ENCODE measurements around the gene SLC8A3. TPM values are rescaled to one million over a fixed set of nuclear protein-coding genes. Genes with fewer than 3 reads are reported as not detected.

The SLC8A3 gene
- total RNA-seq, 1 donor, result under 0.01 TPM

GRCh38 chr14:70067810-70068209, 120.9 kb downstream of the SLC8A3 start:
- H3K36me3 ChIP-seq (ENCODE audit: insufficient read depth, low read length), result no peaks in the 10 kb centered on the region
- TF ChIP-seq, protein P1, sequence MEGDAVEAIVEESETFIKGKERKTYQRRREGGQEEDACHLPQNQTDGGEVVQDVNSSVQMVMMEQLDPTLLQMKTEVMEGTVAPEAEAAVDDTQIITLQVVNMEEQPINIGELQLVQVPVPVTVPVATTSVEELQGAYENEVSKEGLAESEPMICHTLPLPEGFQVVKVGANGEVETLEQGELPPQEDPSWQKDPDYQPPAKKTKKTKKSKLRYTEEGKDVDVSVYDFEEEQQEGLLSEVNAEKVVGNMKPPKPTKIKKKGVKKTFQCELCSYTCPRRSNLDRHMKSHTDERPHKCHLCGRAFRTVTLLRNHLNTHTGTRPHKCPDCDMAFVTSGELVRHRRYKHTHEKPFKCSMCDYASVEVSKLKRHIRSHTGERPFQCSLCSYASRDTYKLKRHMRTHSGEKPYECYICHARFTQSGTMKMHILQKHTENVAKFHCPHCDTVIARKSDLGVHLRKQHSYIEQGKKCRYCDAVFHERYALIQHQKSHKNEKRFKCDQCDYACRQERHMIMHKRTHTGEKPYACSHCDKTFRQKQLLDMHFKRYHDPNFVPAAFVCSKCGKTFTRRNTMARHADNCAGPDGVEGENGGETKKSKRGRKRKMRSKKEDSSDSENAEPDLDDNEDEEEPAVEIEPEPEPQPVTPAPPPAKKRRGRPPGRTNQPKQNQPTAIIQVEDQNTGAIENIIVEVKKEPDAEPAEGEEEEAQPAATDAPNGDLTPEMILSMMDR (IDR thresholded peaks at IDR 0.05; ENCODE audit: extremely low read depth, low read depth, low read length), result no peak
- H2AFZ ChIP-seq (ENCODE audit: low read length), result no peak overlapping the region

DNA sequence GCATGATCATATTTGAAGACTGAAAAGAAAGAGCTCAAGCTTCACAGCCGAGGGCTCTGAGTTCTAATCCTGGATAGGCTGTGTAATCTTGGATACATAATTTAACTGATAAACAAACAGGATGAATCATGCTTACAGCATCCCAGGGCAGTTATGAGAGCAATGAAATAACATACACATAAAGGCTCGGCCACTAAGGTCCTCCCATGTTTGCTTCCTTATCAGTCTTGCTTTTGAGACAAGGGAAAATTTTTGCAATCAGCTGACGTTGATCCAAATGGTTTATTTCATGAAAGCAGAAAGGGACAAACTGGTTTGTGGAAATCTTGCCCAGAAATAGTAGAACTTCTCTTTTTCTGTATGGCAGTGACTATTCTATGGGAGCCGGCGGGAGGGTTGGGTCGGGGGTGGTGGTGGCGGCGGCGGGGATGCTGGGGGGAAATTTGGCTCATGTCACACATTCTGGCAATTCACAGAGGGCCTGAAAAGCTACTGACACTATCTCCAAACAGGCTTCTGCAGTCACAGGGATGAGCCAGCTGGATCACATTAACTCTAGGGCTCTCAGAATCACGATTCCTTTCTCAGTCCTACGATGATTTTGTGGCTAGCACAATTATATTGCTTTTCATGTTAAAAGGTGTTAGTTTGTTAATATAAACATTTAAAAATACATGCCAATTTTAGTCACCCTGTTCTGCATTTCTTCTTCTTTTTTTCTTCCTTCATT, 124.5 kb downstream of the SLC8A3 start:
- H4K20me1 ChIP-seq (ENCODE audit: insufficient read depth, low read length), result no peaks in the 10 kb centered on the region
- no peaks in the 10 kb centered on the region for H3K79me2 ChIP-seq (ENCODE audit: insufficient read depth, low read length)
- H3K36me3 ChIP-seq (ENCODE audit: insufficient read depth, low read length), result no peaks in the 10 kb centered on the region
- H3K4me2 ChIP-seq (ENCODE audit: insufficient read depth, low read length), result no peak overlapping the region
- peaks cover 4% of the 10 kb centered on the region for H3K27me3 ChIP-seq (ENCODE audit: insufficient read depth, low read length)
- H3K9me3 ChIP-seq (ENCODE audit: low read depth, low read length), result no peaks in the 10 kb centered on the region
- H2AFZ ChIP-seq (ENCODE audit: low read length), result no peak overlapping the region
- no peak for DNase-seq (ENCODE audit: insufficient read length, low spot score, missing footprints)
- TF ChIP-seq, protein P1 (IDR thresholded peaks at IDR 0.05; ENCODE audit: extremely low read depth, low read depth, low read length), result no peak
- no peak overlapping the region for H3K4me3 ChIP-seq (ENCODE audit: insufficient read depth, low read length)
- no peak overlapping the region for H3K27ac ChIP-seq (ENCODE audit: low read depth, low read length)
- no peaks in the 10 kb centered on the region for H3K4me1 ChIP-seq (ENCODE audit: insufficient read depth, low read length)

More at GRCh38 chr14:70067810-70068209, 120.9 kb downstream of the SLC8A3 start:
- Histone ChIP-seq H3K79me2 (ENCODE audit: insufficient read depth, low read length) (no peaks in the 10 kb centered on the region), H4K20me1 (ENCODE audit: insufficient read depth, low read length) (no peaks in the 10 kb centered on the region), H3K4me3 (ENCODE audit: insufficient read depth, low read length) (no peak overlapping the region), H3K4me1 (ENCODE audit: insufficient read depth, low read length) (no peaks in the 10 kb centered on the region), H3K27ac (ENCODE audit: low read depth, low read length) (no peak overlapping the region), H3K4me2 (ENCODE audit: insufficient read depth, low read length) (no peak overlapping the region), H3K9me3 (ENCODE audit: low read depth, low read length) (no peaks in the 10 kb centered on the region), H3K27me3 (ENCODE audit: insufficient read depth, low read length) (peaks cover 9% of the 10 kb centered on the region)
- no peak for DNase-seq (ENCODE audit: insufficient read length, low spot score, missing footprints)

DNA sequence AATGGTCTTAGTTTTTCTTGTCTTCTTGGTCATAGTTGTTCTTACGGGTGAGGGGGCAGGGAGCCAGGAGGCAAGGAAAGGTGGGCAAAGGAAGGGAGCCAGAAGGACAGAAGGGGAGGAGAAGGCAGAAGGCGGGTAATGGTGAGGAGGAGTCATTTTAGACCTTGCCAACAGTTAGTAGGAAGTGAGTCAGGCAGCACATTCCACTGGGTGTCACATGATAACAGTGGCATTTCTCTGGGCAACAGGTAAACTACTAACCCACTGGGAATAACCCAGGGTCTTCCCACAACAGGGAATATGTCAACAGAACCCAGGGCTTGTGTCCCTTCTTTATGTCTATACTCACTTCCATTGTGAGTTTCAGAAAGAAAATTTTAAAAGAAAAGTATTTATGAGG, 127.6 kb downstream of the SLC8A3 start:
- H3K4me2 ChIP-seq (ENCODE audit: insufficient read depth, low read length), result no peak overlapping the region
- no peaks in the 10 kb centered on the region for H3K9me3 ChIP-seq (ENCODE audit: low read depth, low read length)
- no peak overlapping the region for H3K4me3 ChIP-seq (ENCODE audit: insufficient read depth, low read length)
- no peak overlapping the region for H3K27ac ChIP-seq (ENCODE audit: low read depth, low read length)
- no peak for DNase-seq (ENCODE audit: insufficient read length, low spot score, missing footprints)
- no peak overlapping the region for H2AFZ ChIP-seq (ENCODE audit: low read length)
- no peaks in the 10 kb centered on the region for H3K4me1 ChIP-seq (ENCODE audit: insufficient read depth, low read length)
- peaks cover 4% of the 10 kb centered on the region for H3K27me3 ChIP-seq (ENCODE audit: insufficient read depth, low read length)
- no peaks in the 10 kb centered on the region for H3K79me2 ChIP-seq (ENCODE audit: insufficient read depth, low read length)
- no peaks in the 10 kb centered on the region for H4K20me1 ChIP-seq (ENCODE audit: insufficient read depth, low read length)
- TF ChIP-seq, protein P1 (IDR thresholded peaks at IDR 0.05; ENCODE audit: extremely low read depth, low read depth, low read length), result no peak
- H3K36me3 ChIP-seq (ENCODE audit: insufficient read depth, low read length), result no peaks in the 10 kb centered on the region

DNA sequence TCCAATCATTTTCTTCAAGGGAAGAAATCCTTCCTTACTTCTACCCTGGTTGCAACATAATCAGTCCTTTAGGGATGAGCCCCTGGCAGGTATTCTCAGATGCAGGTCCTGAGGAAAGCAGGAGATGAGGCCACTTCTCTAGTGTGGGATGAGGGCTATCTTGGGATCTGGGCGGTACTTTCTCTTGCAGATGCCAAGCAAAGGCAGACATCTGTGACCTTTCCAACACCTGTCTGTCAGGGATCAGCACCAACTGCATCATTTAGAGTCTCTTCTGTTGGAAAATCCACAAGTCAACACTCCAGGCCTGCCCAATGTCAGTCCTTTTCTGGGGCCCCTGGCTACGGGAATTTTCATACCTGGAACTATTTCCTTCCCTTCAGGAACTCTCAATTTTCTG, 129.2 kb downstream of the SLC8A3 start:
- H2AFZ ChIP-seq (ENCODE audit: low read length), result no peak overlapping the region
- no peaks in the 10 kb centered on the region for H3K4me1 ChIP-seq (ENCODE audit: insufficient read depth, low read length)
- no peaks in the 10 kb centered on the region for H3K36me3 ChIP-seq (ENCODE audit: insufficient read depth, low read length)
- no peaks in the 10 kb centered on the region for H3K27me3 ChIP-seq (ENCODE audit: insufficient read depth, low read length)
- H3K4me2 ChIP-seq (ENCODE audit: insufficient read depth, low read length), result no peak overlapping the region
- no peaks in the 10 kb centered on the region for H3K9me3 ChIP-seq (ENCODE audit: low read depth, low read length)
- no peak for DNase-seq (ENCODE audit: insufficient read length, low spot score, missing footprints)
- H3K4me3 ChIP-seq (ENCODE audit: insufficient read depth, low read length), result no peak overlapping the region
- H3K79me2 ChIP-seq (ENCODE audit: insufficient read depth, low read length), result no peaks in the 10 kb centered on the region
- H4K20me1 ChIP-seq (ENCODE audit: insufficient read depth, low read length), result no peaks in the 10 kb centered on the region
- H3K27ac ChIP-seq (ENCODE audit: low read depth, low read length), result no peak overlapping the region
- TF ChIP-seq, protein P1 (IDR thresholded peaks at IDR 0.05; ENCODE audit: extremely low read depth, low read depth, low read length), result no peak

All from osteoblast (primary cell).